Endometrium (tissue), 2 donors: ENCODE data around the gene TEX35.

Source experiments
- FAIRE-seq: peaks from 2 replicates; lab custom pipeline; 2012; peaks lifted over from hg19 to GRCh38; lab: Jason Lieb, UNC
- donor health status: control.
- donor health status: control.

The TEX35 gene

GRCh38 chr1:178512566-178513277 is at the start of gene TEX35:
TSS of gene TEX35 (plus strand) at chr1:178513109. CDS start at chr1:178513189, 80 bp downstream.
- no peak for FAIRE-seq

GRCh38 chr1:178464141-178464540 is 48.8 kb upstream of the TEX35 start:
- no peak for FAIRE-seq

GRCh38 chr1:178464566-178464965 is 48.3 kb upstream of the TEX35 start:
- no peak for FAIRE-seq

- FAIRE-seq, result no peak
Observed at GRCh38 chr1:178465011-178465410, 47.9 kb upstream of the TEX35 start.

- no peak for FAIRE-seq
Observed at GRCh38 chr1:178467837-178468236, 45.1 kb upstream of the TEX35 start.

- FAIRE-seq, result no peak
Observed at GRCh38 chr1:178470411-178470960, 42.4 kb upstream of the TEX35 start.

GRCh38 chr1:178472531-178472930 is 40.4 kb upstream of the TEX35 start:
- FAIRE-seq, result no peak

GRCh38 chr1:178477373-178477772 is 35.5 kb upstream of the TEX35 start:
- FAIRE-seq, result no peak

GRCh38 chr1:178477841-178478240 is 35.1 kb upstream of the TEX35 start:
- FAIRE-seq, result no peak

- no peak for FAIRE-seq
Observed at GRCh38 chr1:178483251-178483957, 29.5 kb upstream of the TEX35 start.

- no peak for FAIRE-seq
Observed at GRCh38 chr1:178484698-178485225, 28.1 kb upstream of the TEX35 start.

- FAIRE-seq, result no peak
Observed at GRCh38 chr1:178485541-178485981, 27.3 kb upstream of the TEX35 start.

- no peak for FAIRE-seq
Observed at GRCh38 chr1:178486100-178487069, 26.5 kb upstream of the TEX35 start.

- no peak for FAIRE-seq
Observed at GRCh38 chr1:178487070-178487615, 25.8 kb upstream of the TEX35 start.

- FAIRE-seq, result no peak
Observed at GRCh38 chr1:178488393-178488792, 24.5 kb upstream of the TEX35 start.

GRCh38 chr1:178489399-178489798 is 23.5 kb upstream of the TEX35 start:
- FAIRE-seq, result no peak

- no peak for FAIRE-seq
Observed at GRCh38 chr1:178490136-178490535, 22.8 kb upstream of the TEX35 start.

- FAIRE-seq, result no peak
Observed at GRCh38 chr1:178490967-178491366, 21.9 kb upstream of the TEX35 start.

- no peak for FAIRE-seq
Observed at GRCh38 chr1:178491721-178492120, 21.2 kb upstream of the TEX35 start.

GRCh38 chr1:178492341-178492740 is 20.6 kb upstream of the TEX35 start:
- FAIRE-seq, result no peak

GRCh38 chr1:178493301-178493741 is 19.6 kb upstream of the TEX35 start:
- no peak for FAIRE-seq

- no peak for FAIRE-seq
Observed at GRCh38 chr1:178494569-178494971, 18.3 kb upstream of the TEX35 start.
